GM12892 (cell line): ENCODE measurements around the gene IL1RAPL1.

Experiments used
- POLR2A ChIP-seq: IDR thresholded peaks from 2 replicates; pipeline ENCODE4 v1.6.1; 2011; ENCODE audit warnings: low read depth, low read length, control low read depth
- POLR2AphosphoS5 ChIP-seq: IDR thresholded peaks from 2 replicates; pipeline ENCODE4 v1.6.1; 2011; ENCODE audit warnings: low read depth, low read length, control low read depth
- TAF1 ChIP-seq: IDR thresholded peaks from 2 replicates; pipeline ENCODE4 v1.6.1; 2011; ENCODE audit warnings: low read depth, mild to moderate bottlenecking, control low read depth, low read length, borderline replicate concordance

DNA sequence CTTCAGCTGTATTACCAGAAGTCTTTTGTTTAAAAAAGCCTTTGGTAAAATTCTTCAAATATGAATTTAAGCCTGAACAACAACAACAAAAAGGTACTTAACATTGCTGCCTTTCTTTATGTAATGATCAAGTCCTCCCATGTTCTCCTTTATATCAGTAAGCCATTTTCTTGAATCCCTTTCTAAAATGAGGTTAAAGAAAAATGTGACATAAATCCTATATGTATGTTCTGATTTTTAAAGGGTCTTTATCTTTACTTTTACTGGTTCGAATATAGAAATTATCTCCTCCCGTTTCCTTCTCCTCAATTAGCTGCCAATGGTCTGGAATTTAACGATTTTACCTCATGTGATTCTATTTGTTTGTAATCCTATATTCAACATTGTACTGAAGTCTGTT is 522.8 kb downstream of the IL1RAPL1 start:
- TF ChIP-seq POLR2AphosphoS5 (no peak), POLR2A (no peak), TAF1 (no peak)
